Hepatocyte (in vitro differentiated cells): ENCODE results near the gene ADGRL3. TPM values are rescaled to one million over a fixed set of nuclear protein-coding genes. Genes with fewer than 3 reads are reported as not detected.

Experiments
- DNase-seq: peaks from one replicate; pipeline ENCODE4 v3.0.0-alpha.2; 2016; ENCODE audit warnings: low spot score
- H2AFZ ChIP-seq: fragments of 200-600 bp; sonication (generic); 2 replicates; pipeline ENCODE4 v1.6.0; 2016; ENCODE audit warnings: antibody characterized with exemption, mild to moderate bottlenecking
- H3K27ac ChIP-seq: fragments of 200-600 bp; sonication (generic); 2 replicates; pipeline ENCODE4 v1.5.1; 2016; ENCODE audit warnings: mild to moderate bottlenecking
- H3K27me3 ChIP-seq: fragments of 200-600 bp; sonication (generic); 2 replicates; pipeline ENCODE4 v1.6.1; 2016
- H3K36me3 ChIP-seq: fragments of 200-600 bp; sonication (generic); replicated peaks from 2 replicates; pipeline ENCODE4 v1.5.1; 2016; ENCODE audit warnings: low read depth; ENCODE audit not compliant: insufficient read depth
- H3K4me1 ChIP-seq: fragments of 200-600 bp; sonication (generic); 2 replicates; pipeline ENCODE4 v1.5.1; 2016; ENCODE audit warnings: mild to moderate bottlenecking, moderate library complexity; ENCODE audit not compliant: insufficient read depth
- H3K4me2 ChIP-seq: fragments of 200-600 bp; sonication (generic); 2 replicates; pipeline ENCODE4 v1.6.0; 2016
- H3K4me3 ChIP-seq: fragments of 200-600 bp; sonication (generic); 2 replicates; pipeline ENCODE4 v1.5.1; 2016; ENCODE audit warnings: mild to moderate bottlenecking
- H3K79me2 ChIP-seq: fragments of 200-600 bp; sonication (generic); 2 replicates; pipeline ENCODE4 v1.6.0; 2017; ENCODE audit warnings: mild to moderate bottlenecking
- H3K9me2 ChIP-seq: fragments of 200-600 bp; sonication (generic); replicated peaks from 2 replicates; pipeline ENCODE4 v1.6.0; 2017; ENCODE audit warnings: mild to moderate bottlenecking; ENCODE audit not compliant: insufficient read depth
- H3K9me3 ChIP-seq: fragments of 200-600 bp; sonication (generic); 2 replicates; pipeline ENCODE4 v1.5.1; 2016; ENCODE audit warnings: low read depth, mild to moderate bottlenecking
- H4K20me1 ChIP-seq: fragments of 200-600 bp; sonication (generic); 2 replicates; pipeline ENCODE4 v1.6.0; 2016; ENCODE audit warnings: mild to moderate bottlenecking; ENCODE audit not compliant: insufficient read depth, poor library complexity, severe bottlenecking
- EZH2 ChIP-seq: fragments of 200-600 bp; sonication (generic); IDR thresholded peaks from 2 replicates; pipeline ENCODE4 v1.6.1; 2016; ENCODE audit warnings: antibody characterized with exemption, mild to moderate bottlenecking, borderline replicate concordance
- EZH2phosphoT487 ChIP-seq: fragments of 200-600 bp; sonication (generic); IDR thresholded peaks from one replicate; pipeline ENCODE4 v1.6.1; 2018; ENCODE audit warnings: antibody characterized with exemption, mild to moderate bottlenecking, low read depth, moderate library complexity; ENCODE audit not compliant: unreplicated experiment, severe bottlenecking
- WGBS: methylation state at CpG from one replicate; pipeline ENCODE4 v1.1.6; 2016; ENCODE audit warnings: low lambda C conversion rate; ENCODE audit errors: missing lambda C conversion rate; 5-methylcytosine and 5-hydroxymethylcytosine counted together
- polyA plus RNA-seq: library from polyadenylated mRNA; unstranded; fragments of >200 nt; fragmentation: Nextera tagmentation; extraction: Ambion mirVana; gene quantifications from 2 replicates; pipeline ENCODE4 v1.2.1, GENCODE V29; 2016
- total RNA-seq: library from RNA; depleted of rRNA; stranded (reverse); fragments of >200 nt; gene quantifications from 2 replicates; pipeline ENCODE4 v1.2.3, GENCODE V29; 2014
- TF ChIP-seq, protein P1 (sequence below): fragments of 200-600 bp; sonication (generic); IDR thresholded peaks from 2 replicates; pipeline ENCODE4 v1.5.1; 2016; ENCODE audit warnings: antibody characterized with exemption, mild to moderate bottlenecking; ENCODE audit not compliant: poor library complexity

ADGRL3 gene
- total and polyA plus RNA-seq, 2 experiments from 2014 or later: 4.4 to 21.2 TPM

DNA sequence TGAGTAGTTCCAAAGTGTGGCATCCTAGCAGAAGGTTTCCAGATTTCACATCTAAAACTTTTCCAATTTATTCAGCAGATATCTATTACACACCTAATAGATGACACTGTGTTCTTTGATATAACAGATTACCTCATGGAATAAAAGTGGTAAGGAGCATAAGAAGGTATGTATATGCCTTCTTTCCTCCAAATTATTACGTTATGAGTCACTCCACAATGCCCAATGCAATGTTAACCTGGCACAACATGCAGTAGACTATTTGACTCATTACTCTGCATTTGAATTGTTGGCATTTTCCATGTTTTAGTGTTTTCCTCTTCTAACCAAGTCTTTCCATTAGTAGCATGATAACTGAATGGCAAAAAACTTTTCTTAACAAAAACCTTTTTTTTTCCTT, 383.6 kb downstream of the ADGRL3 start:
- WGBS: 100% methylated on average over 1 of the region's 1 CpG
- no peak overlapping the region for H3K4me3 ChIP-seq
- TF ChIP-seq EZH2phosphoT487 (no peak), EZH2 (no peak)
- TF ChIP-seq, protein P1, sequence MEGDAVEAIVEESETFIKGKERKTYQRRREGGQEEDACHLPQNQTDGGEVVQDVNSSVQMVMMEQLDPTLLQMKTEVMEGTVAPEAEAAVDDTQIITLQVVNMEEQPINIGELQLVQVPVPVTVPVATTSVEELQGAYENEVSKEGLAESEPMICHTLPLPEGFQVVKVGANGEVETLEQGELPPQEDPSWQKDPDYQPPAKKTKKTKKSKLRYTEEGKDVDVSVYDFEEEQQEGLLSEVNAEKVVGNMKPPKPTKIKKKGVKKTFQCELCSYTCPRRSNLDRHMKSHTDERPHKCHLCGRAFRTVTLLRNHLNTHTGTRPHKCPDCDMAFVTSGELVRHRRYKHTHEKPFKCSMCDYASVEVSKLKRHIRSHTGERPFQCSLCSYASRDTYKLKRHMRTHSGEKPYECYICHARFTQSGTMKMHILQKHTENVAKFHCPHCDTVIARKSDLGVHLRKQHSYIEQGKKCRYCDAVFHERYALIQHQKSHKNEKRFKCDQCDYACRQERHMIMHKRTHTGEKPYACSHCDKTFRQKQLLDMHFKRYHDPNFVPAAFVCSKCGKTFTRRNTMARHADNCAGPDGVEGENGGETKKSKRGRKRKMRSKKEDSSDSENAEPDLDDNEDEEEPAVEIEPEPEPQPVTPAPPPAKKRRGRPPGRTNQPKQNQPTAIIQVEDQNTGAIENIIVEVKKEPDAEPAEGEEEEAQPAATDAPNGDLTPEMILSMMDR: no peak

DNA sequence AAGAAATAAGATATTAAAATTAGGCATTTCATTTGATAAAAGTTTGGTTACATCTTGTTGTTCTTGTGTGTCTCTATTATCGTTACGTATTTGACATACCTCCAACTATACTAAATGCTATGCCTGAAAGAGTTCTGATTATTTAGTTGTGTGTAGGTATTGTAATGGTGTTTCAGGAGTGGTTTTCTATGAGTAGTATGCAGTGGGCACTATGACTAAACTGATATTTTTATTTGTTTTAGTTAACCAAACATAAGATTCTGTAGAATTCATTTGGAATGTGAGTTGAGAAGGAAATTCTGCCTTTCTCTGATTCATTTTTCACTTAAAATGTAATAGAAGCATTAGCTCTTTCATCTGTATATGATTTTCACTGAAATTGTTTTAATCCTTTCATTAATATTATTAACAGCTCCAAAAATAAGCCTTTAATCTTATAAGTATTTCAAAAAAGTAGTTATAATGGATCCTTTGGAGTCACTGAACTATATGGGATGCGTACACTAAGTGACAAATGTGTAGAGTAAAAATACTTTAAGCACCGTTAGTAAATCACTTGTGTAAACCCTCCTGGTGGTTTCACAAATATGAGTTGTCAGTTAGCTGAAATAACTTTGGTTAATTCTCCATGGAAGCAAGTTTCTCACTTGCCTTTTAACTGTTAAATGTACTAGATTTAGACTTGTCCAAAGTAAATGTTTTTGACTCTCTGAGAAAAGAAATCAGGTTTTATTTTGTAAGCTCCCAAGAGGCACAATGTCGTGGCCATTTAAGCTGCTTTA, 388.7 kb downstream of the ADGRL3 start:
- Histone ChIP-seq H3K27me3 (no peaks in the 10 kb centered on the region), H3K27ac (no peak overlapping the region), H3K4me2 (no peak overlapping the region), H3K36me3 (no peaks in the 10 kb centered on the region), H3K9me2 (no peaks in the 10 kb centered on the region), H3K79me2 (no peaks in the 10 kb centered on the region), H3K4me3 (no peak overlapping the region), H3K4me1 (no peaks in the 10 kb centered on the region), H4K20me1 (no peaks in the 10 kb centered on the region), H3K9me3 (no peaks in the 10 kb centered on the region), H2AFZ (no peak overlapping the region)
- TF ChIP-seq EZH2: no peak
- no peak for TF ChIP-seq EZH2phosphoT487
- TF ChIP-seq, protein P1: no peak
- DNase-seq: no peak
- WGBS: 73% methylated on average over 5 of the region's 5 CpGs

More for the DNA sequence above, 383.6 kb downstream of the ADGRL3 start:
- no peak overlapping the region for H2AFZ ChIP-seq
- H3K9me3 ChIP-seq: no peaks in the 10 kb centered on the region
- no peaks in the 10 kb centered on the region for H4K20me1 ChIP-seq
- H3K79me2 ChIP-seq: no peaks in the 10 kb centered on the region
- H3K4me2 ChIP-seq: no peak overlapping the region
- H3K4me1 ChIP-seq: no peaks in the 10 kb centered on the region
- no peaks in the 10 kb centered on the region for H3K27me3 ChIP-seq
- no peaks in the 10 kb centered on the region for H3K36me3 ChIP-seq
- H3K27ac ChIP-seq: no peak overlapping the region
- H3K9me2 ChIP-seq: no peaks in the 10 kb centered on the region
- no peak for DNase-seq

DNA sequence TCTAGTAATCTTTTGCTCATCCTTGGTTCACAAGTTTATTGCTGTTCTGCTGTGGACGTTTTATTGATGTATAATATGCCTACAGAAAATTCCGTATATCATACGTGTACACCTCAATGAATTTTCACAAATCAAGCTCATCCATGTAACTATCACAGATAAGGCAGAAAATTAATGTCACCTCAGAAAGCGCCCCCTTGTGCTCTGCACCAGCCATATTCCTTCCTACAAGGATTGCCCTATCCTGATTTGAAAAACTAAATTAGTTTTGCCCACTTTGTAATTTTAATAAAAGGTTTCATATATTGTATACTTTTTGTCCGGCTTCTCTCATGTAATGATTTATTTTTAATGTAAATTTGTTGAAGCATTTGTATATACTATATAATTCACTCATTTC, 390.8 kb downstream of the ADGRL3 start:
- H3K27me3 ChIP-seq: no peaks in the 10 kb centered on the region
- H3K36me3 ChIP-seq: no peaks in the 10 kb centered on the region
- TF ChIP-seq, protein P1: no peak
- no peak for TF ChIP-seq EZH2phosphoT487
- no peak for TF ChIP-seq EZH2
- no peak overlapping the region for H2AFZ ChIP-seq
- no peak for DNase-seq
- H3K4me1 ChIP-seq: no peaks in the 10 kb centered on the region
- H3K4me2 ChIP-seq: no peak overlapping the region
- H3K4me3 ChIP-seq: no peak overlapping the region
- H4K20me1 ChIP-seq: no peaks in the 10 kb centered on the region
- no peaks in the 10 kb centered on the region for H3K9me2 ChIP-seq
- no peak overlapping the region for H3K27ac ChIP-seq
- no peaks in the 10 kb centered on the region for H3K9me3 ChIP-seq
- WGBS: 81% methylated on average over 5 of the region's 5 CpGs
- H3K79me2 ChIP-seq: no peaks in the 10 kb centered on the region
